Caco-2 (cell line): ENCODE measurements around the gene DYTN. TPM values are rescaled to one million over a fixed set of nuclear protein-coding genes. Genes with fewer than 3 reads are reported as not detected.

Experiments used
- BruUV-seq: library from RNA; stranded (reverse); fragments of 400-500 nt; replicated peaks from 2 replicates; lab custom pipeline; 2021; lab: Mats Ljungman, UMichigan
- CTCF ChIA-PET: fragments of 300-600 bp; sonication (Branson Sonifier 250); formaldehyde crosslinking; loops from one replicate; lab custom pipeline; 2022; ENCODE audit warnings: antibody characterized with exemption; lab: Charles Lee
- POLR2A ChIA-PET: fragments of 300-600 bp; sonication (Branson Sonifier 250); formaldehyde crosslinking; loops from one replicate; lab custom pipeline; 2022; ENCODE audit warnings: antibody characterized with exemption; lab: Charles Lee
- DNase-seq, 2 experiments: peaks; one replicate each; pipeline versions ENCODE4 v3.0.0 to v3.0.0-alpha.2; 2020 to 2022
- H3K27me3 ChIP-seq: replicated peaks from 2 replicates; pipeline ENCODE4 v1.6.0; 2011; ENCODE audit warnings: low read length; ENCODE audit not compliant: control insufficient read depth, insufficient read depth
- H3K36me3 ChIP-seq: 2 replicates; pipeline ENCODE4 v1.5.1; 2011; ENCODE audit warnings: low read length; ENCODE audit not compliant: control insufficient read depth, insufficient read depth
- H3K4me1 ChIP-seq: fragments of 250-450 bp; sonication (Bioruptor Pico); 2 replicates; pipeline ENCODE4 v1.5.1; 2020; ENCODE audit warnings: mild to moderate bottlenecking
- H3K4me3 ChIP-seq: 2 replicates; pipeline ENCODE4 v1.5.1; 2011; ENCODE audit warnings: low read depth, mild to moderate bottlenecking, control low read depth, low read length
- H3K9me3 ChIP-seq: fragments of 250-450 bp; sonication (Bioruptor Pico); 2 replicates; pipeline ENCODE4 v1.5.1; 2020; ENCODE audit warnings: mild to moderate bottlenecking, moderate library complexity
- H3K27ac Mint-ChIP-seq: one replicate; pipeline ENCODE4 v1.8.0; 2022; ENCODE audit warnings: mixed read lengths; ENCODE audit not compliant: unreplicated experiment
- H3K27me3 Mint-ChIP-seq: one replicate; pipeline ENCODE4 v1.8.0; 2022; ENCODE audit warnings: mixed read lengths; ENCODE audit not compliant: insufficient read depth, unreplicated experiment
- H3K36me3 Mint-ChIP-seq: one replicate; pipeline ENCODE4 v1.8.0; 2022; ENCODE audit warnings: mild to moderate bottlenecking, mixed read lengths; ENCODE audit not compliant: insufficient read depth, unreplicated experiment
- H3K4me1 Mint-ChIP-seq: one replicate; pipeline ENCODE4 v1.8.0; 2022; ENCODE audit warnings: low read depth, mixed read lengths; ENCODE audit not compliant: unreplicated experiment
- H3K4me3 Mint-ChIP-seq: one replicate; pipeline ENCODE4 v1.8.0; 2022; ENCODE audit warnings: mild to moderate bottlenecking, moderate library complexity, mixed read lengths; ENCODE audit not compliant: unreplicated experiment
- H3K9me3 Mint-ChIP-seq: one replicate; pipeline ENCODE4 v1.8.0; 2022; ENCODE audit warnings: mixed read lengths; ENCODE audit not compliant: unreplicated experiment
- intact Hi-C: fragments of 100-400 bp; cut with micrococcal nuclease; formaldehyde crosslinking; loops from one replicate; pipeline ENCODE4 v1.10.0; 2022; ENCODE audit not compliant: unreplicated experiment
- total RNA-seq: library from RNA; stranded (reverse); gene quantifications from 2 replicates; pipeline ENCODE4 v1.2.3, GENCODE V29; 2022
- TF ChIP-seq, protein P1 (sequence below), 2 experiments: fragments of 200-600 bp in 1 of 2; IDR thresholded peaks; 1 replicate in 1 of 2; 2 replicates in 1 of 2; pipeline versions ENCODE4 v1.5.1 to v1.8.0; 2011 to 2022; ENCODE audit warnings: antibody characterized with exemption in 1 of 2, control low read depth in 1 of 2, inconsistent platforms in 1 of 2, low read depth in 1 of 2, low read length in 1 of 2, mild to moderate bottlenecking in 1 of 2, moderate library complexity in 1 of 2; ENCODE audit not compliant: insufficient read depth in 1 of 2, severe bottlenecking in 1 of 2, unreplicated experiment in 1 of 2

Gene DYTN
- total RNA-seq, 1 experiment from 2014 or later, result not detected

DNA sequence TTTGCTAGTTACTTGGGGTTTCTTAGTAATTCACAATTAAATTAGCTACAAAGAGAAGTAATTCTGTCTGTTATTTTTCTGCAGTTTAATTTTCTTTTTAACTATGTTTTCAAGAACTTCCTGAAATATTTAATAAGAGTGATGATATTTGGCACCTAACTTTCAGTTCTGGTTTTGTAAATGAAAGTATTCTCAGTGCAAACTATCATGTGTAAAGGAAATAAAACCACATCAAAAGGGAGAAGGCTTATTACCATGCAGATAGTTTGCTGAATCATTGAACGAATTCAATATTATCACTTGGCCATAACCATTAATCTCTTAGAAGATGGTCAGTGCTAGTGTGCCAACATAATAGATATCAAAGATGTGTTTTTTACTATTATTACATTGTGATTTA lies 29.2 kb downstream of the DYTN start:
- Mint-ChIP-seq H3K27me3 (peaks cover 19% of the 10 kb centered on the region), H3K36me3 (no peaks in the 10 kb centered on the region), H3K4me1 (no peaks in the 10 kb centered on the region), H3K27ac (no peak overlapping the region), H3K4me3 (no peak overlapping the region), H3K9me3 (no peaks in the 10 kb centered on the region)
- TF ChIP-seq, protein P1, sequence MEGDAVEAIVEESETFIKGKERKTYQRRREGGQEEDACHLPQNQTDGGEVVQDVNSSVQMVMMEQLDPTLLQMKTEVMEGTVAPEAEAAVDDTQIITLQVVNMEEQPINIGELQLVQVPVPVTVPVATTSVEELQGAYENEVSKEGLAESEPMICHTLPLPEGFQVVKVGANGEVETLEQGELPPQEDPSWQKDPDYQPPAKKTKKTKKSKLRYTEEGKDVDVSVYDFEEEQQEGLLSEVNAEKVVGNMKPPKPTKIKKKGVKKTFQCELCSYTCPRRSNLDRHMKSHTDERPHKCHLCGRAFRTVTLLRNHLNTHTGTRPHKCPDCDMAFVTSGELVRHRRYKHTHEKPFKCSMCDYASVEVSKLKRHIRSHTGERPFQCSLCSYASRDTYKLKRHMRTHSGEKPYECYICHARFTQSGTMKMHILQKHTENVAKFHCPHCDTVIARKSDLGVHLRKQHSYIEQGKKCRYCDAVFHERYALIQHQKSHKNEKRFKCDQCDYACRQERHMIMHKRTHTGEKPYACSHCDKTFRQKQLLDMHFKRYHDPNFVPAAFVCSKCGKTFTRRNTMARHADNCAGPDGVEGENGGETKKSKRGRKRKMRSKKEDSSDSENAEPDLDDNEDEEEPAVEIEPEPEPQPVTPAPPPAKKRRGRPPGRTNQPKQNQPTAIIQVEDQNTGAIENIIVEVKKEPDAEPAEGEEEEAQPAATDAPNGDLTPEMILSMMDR (IDR thresholded peaks at IDR 0.05; ENCODE audit: insufficient read depth in 1 of 2, low read depth in 1 of 2, low read length in 1 of 2, severe bottlenecking in 1 of 2, unreplicated experiment in 1 of 2), result no peak
- no peaks in the 10 kb centered on the region; the same call in 1 of the 2 replicates for H3K4me1 ChIP-seq
- ChIA-PET CTCF (no interaction called here), POLR2A (no interaction called here)
- H3K27me3 ChIP-seq, result no peaks in the 10 kb centered on the region
- DNase-seq, result no peak
- no peaks in the 10 kb centered on the region for H3K9me3 ChIP-seq
- no peak overlapping the region for H3K4me3 ChIP-seq
- H3K36me3 ChIP-seq, result no peaks in the 10 kb centered on the region
- no TSS peak for BruUV-seq
- intact Hi-C loops, result no loop called here

GRCh38 chr2:206688453-206688852 lies 29.7 kb downstream of the DYTN start:
- no TSS peak for BruUV-seq
- H3K4me1 ChIP-seq, result no peaks in the 10 kb centered on the region; the same call in 1 of the 2 replicates
- no peak overlapping the region for H3K27ac Mint-ChIP-seq
- H3K36me3 ChIP-seq, result no peaks in the 10 kb centered on the region
- H3K9me3 Mint-ChIP-seq, result no peaks in the 10 kb centered on the region
- no peaks in the 10 kb centered on the region for H3K9me3 ChIP-seq
- CTCF ChIA-PET, result no interaction called here
- no peaks in the 10 kb centered on the region for H3K27me3 ChIP-seq
- no peak overlapping the region for H3K4me3 ChIP-seq
- H3K4me3 Mint-ChIP-seq, result no peak overlapping the region
- intact Hi-C loops, result no loop called here
- TF ChIP-seq, protein P1 (IDR thresholded peaks at IDR 0.05; ENCODE audit: insufficient read depth in 1 of 2, low read depth in 1 of 2, low read length in 1 of 2, severe bottlenecking in 1 of 2, unreplicated experiment in 1 of 2), result no peak
- no peak for DNase-seq
- H3K4me1 Mint-ChIP-seq, result no peaks in the 10 kb centered on the region
- H3K36me3 Mint-ChIP-seq, result no peaks in the 10 kb centered on the region
- POLR2A ChIA-PET, result no interaction called here
- peaks cover 19% of the 10 kb centered on the region for H3K27me3 Mint-ChIP-seq

DNA sequence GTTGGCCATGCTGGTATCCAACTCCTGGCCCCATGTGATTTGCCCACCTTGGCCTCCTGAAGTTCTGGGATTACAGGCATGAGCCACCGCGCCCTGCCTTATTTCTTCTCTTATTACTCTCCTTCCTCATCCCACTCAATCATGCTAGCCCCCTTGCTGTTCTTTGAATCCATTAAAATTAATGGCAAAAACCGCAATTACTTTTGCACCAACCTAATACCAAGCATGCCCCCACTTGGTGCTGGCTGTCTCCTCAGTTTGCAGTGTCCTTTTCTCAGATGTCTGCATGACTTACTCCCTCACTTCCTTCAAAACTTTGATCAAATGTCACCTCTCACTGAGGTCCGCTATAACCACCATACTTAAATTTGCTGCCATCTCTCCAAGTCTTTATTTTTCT lies 34.6 kb downstream of the DYTN start:
- POLR2A ChIA-PET, result no interaction called here
- Mint-ChIP-seq H3K4me3 (no peak overlapping the region), H3K27ac (no peak overlapping the region), H3K4me1 (no peaks in the 10 kb centered on the region), H3K9me3 (no peaks in the 10 kb centered on the region), H3K36me3 (no peaks in the 10 kb centered on the region), H3K27me3 (peaks cover 17% of the 10 kb centered on the region)
- Histone ChIP-seq H3K9me3 (no peaks in the 10 kb centered on the region), H3K4me3 (no peak overlapping the region), H3K4me1 (no peaks in the 10 kb centered on the region; the same call in 1 of the 2 replicates), H3K27me3 (no peaks in the 10 kb centered on the region), H3K36me3 (no peaks in the 10 kb centered on the region)
- CTCF ChIA-PET, result no interaction called here
- BruUV-seq, result no TSS peak
- intact Hi-C loops, result no loop called here
- DNase-seq, result no peak
- TF ChIP-seq, protein P1 (IDR thresholded peaks at IDR 0.05; ENCODE audit: insufficient read depth in 1 of 2, low read depth in 1 of 2, low read length in 1 of 2, severe bottlenecking in 1 of 2, unreplicated experiment in 1 of 2), result no peak
